Head of caudate nucleus (tissue), 42 donors: ENCODE results near the gene RGN.
"Not testable (repeated sequence)": the region's sequence is repeated elsewhere in the genome, so short reads cannot be mapped to it uniquely, and the experiment has no call there.

Experiments
- DNase-seq, 42 donors: peaks; one replicate each; pipeline versions ENCODE4 v3.0.0 to v3.0.0-alpha.2; 2020 to 2021; ENCODE audit warnings: mixed read lengths in 7 of 42
- intact Hi-C: fragments of 100-400 bp; cut with DNase I; formaldehyde crosslinking; loops from one replicate; pipeline ENCODE4 v1.15.0; 2022

RGN gene

GRCh38 chrX:47112316-47112954 lies 34.2 kb downstream of the RGN start:
- DNase-seq = peak in 41 of 42 donors; percentile 19 to 83 (median 57)
- intact Hi-C loops = no loop called here

GRCh38 chrX:47116551-47117110 lies 38.4 kb downstream of the RGN start:
- DNase-seq, intact Hi-C loops: not testable (repeated sequence)

GRCh38 chrX:47124466-47124865 lies 46.2 kb downstream of the RGN start:
- DNase-seq, intact Hi-C loops: not testable (repeated sequence)

GRCh38 chrX:47129157-47129898 lies 51.1 kb downstream of the RGN start:
- intact Hi-C loops = no loop called here
- DNase-seq = peak; percentile 79 to 97 (median 91)

- DNase-seq = peak in 4 of 42 donors; percentile 1 to 52 (median 29)
- intact Hi-C loops = no loop called here
Observed at GRCh38 chrX:47129899-47130358, 51.7 kb downstream of the RGN start.

- intact Hi-C loops = no loop called here
- no peak for DNase-seq
Observed at GRCh38 chrX:47133493-47133892, 55.2 kb downstream of the RGN start.

GRCh38 chrX:47135650-47136049 lies 57.4 kb downstream of the RGN start:
- intact Hi-C loops = not testable (repeated sequence)
- DNase-seq = peak in 1 of 42 donors; percentile 4

- intact Hi-C loops = no loop called here
- DNase-seq = no peak
Observed at GRCh38 chrX:47138171-47138570, 59.9 kb downstream of the RGN start.
